Measurements from ENCODE around the gene APOBEC3H.

Gene APOBEC3H

DNA sequence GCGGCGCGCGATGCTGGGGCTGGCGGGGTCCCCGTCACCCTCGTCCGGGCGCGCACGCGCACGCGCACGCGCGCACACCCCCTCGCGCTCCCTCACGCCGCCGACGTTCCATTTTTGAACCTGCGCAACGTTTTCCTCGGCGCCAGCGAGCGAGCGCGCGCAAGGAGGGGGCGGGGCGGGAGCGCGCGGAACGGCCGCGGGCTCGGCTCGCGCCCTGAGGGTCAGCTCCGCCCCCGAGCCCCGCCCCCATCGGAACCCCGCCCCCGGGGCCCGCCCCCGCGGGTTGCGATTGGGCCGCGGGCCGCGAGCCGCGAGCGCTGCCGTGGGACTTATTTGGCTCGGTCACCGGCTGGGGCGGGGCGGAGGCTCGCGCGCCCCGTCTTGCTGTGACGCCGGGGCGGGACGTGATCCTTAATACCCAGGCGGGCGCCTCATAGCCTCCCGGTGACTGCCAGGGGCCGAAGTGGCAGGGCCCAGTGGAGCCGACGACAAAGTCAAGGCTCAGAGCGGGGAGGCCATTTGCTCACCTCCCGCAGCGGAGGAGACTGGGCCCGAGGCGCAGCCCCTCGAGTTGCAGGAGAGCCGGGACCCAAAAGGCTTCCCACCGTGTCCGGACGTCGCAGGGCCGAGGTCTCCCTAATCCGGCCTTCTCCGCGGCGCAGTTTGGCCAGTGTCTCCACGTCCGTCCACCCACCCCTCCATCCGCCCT is 55.6 kb downstream of the APOBEC3H start, which contains the start of gene CBX7:
Gene CBX7 (minus strand): TSS at position 170 of the 709 bp plus-strand sequence. CDS start 236 bp downstream, outside the sequence.
- DNase-seq (ENCODE audit: extremely low read depth in 1 of 2, low read depth in 1 of 2), result peak; percentile 72 to 85

- no peak for DNase-seq (ENCODE audit: extremely low read depth in 1 of 2, low read depth in 1 of 2)
Measured at GRCh38 chr22:39153220-39153717, 56.2 kb downstream of the APOBEC3H start.
